ENCODE measurements around the gene MMP19. TPM values are rescaled to one million over a fixed set of nuclear protein-coding genes. Genes with fewer than 3 reads are reported as not detected.
"Not testable (repeated sequence)": the region's sequence is repeated elsewhere in the genome, so short reads cannot be mapped to it uniquely, and the experiment has no call there.

The MMP19 gene
- total RNA-seq, 3 donors from 2014 or later (not counting 1 experiment from before 2014, with no cell fraction given) = 0.45 to 0.88 TPM; not detected in 1

- DNase-seq = no peak
- H3K27me3 ChIP-seq (ENCODE audit: control insufficient read depth, insufficient read depth, low read length) = no peaks in the 10 kb centered on the region
- intact Hi-C loops (cut with micrococcal nuclease) = no loop called here
- H3K4me1 ChIP-seq (ENCODE audit: control insufficient read depth, insufficient read depth, low read length) = no peaks in the 10 kb centered on the region
- no peak for ATAC-seq
- Mint-ChIP-seq H3K27ac (no peak overlapping the region), H3K4me3 (no peak overlapping the region), H3K27me3 (ENCODE audit: low read depth in 2 of 2) (peaks cover 0 to 3% of the 10 kb centered on the region in 2 donors), H3K9me3 (no peaks in the 10 kb centered on the region), H3K36me3 (no peaks in the 10 kb centered on the region), H3K4me1 (peaks cover 0 to 4% of the 10 kb centered on the region in 2 donors)
- H3K4me3 ChIP-seq (ENCODE audit: low read length) = no peak overlapping the region
- 93% methylated on average over 10 of the region's 11 CpGs for WGBS (ENCODE audit: insufficient coverage)
- H3K9me3 ChIP-seq (ENCODE audit: control insufficient read depth, insufficient read depth, low read length) = no peaks in the 10 kb centered on the region
- no peak for TF ChIP-seq CTCF (IDR thresholded peaks at IDR 0.05)
- no peaks in the 10 kb centered on the region for H3K36me3 ChIP-seq (ENCODE audit: control insufficient read depth, insufficient read depth, low read length)
- no peak overlapping the region for H3K27ac ChIP-seq (ENCODE audit: low read length)
Measured at GRCh38 chr12:55839345-55840140, 3.2 kb downstream of the MMP19 start.

GRCh38 chr12:55838361-55838760 lies 4.4 kb downstream of the MMP19 start:
- peaks cover 0 to 3% of the 10 kb centered on the region in 2 donors for H3K27me3 Mint-ChIP-seq (ENCODE audit: low read depth in 2 of 2)
- H3K27me3 ChIP-seq (ENCODE audit: control insufficient read depth, insufficient read depth, low read length) = no peaks in the 10 kb centered on the region
- H3K27ac Mint-ChIP-seq = no peak overlapping the region

GRCh38 chr12:55834400-55834799 lies 8.3 kb downstream of the MMP19 start:
- H3K27ac ChIP-seq (ENCODE audit: low read length); intact Hi-C loops (cut with micrococcal nuclease); H3K27ac Mint-ChIP-seq; H3K27me3 Mint-ChIP-seq (ENCODE audit: low read depth in 2 of 2); H3K36me3 Mint-ChIP-seq; DNase-seq; ATAC-seq; H3K27me3 ChIP-seq (ENCODE audit: control insufficient read depth, insufficient read depth, low read length); H3K9me3 Mint-ChIP-seq; H3K36me3 ChIP-seq (ENCODE audit: control insufficient read depth, insufficient read depth, low read length); H3K4me3 Mint-ChIP-seq; H3K4me3 ChIP-seq (ENCODE audit: low read length); H3K9me3 ChIP-seq (ENCODE audit: control insufficient read depth, insufficient read depth, low read length): not testable (repeated sequence)
- H3K4me1 ChIP-seq (ENCODE audit: control insufficient read depth, insufficient read depth, low read length) = peaks cover 18% of the 10 kb centered on the region
- H3K4me1 Mint-ChIP-seq = peaks cover 24 to 37% of the 10 kb centered on the region in 2 donors
- 97% methylated on average over 5 of the region's 6 CpGs for WGBS (ENCODE audit: insufficient coverage)

More at GRCh38 chr12:55838361-55838760, 4.4 kb downstream of the MMP19 start:
- no peaks in the 10 kb centered on the region for H3K36me3 ChIP-seq (ENCODE audit: control insufficient read depth, insufficient read depth, low read length)
- 92% methylated on average over 3 of the region's 3 CpGs for WGBS (ENCODE audit: insufficient coverage)
- H3K4me1 Mint-ChIP-seq = peaks cover 0 to 7% of the 10 kb centered on the region in 2 donors
- no peak overlapping the region for H3K4me3 Mint-ChIP-seq
- no peak overlapping the region for H3K27ac ChIP-seq (ENCODE audit: low read length)
- intact Hi-C loops (cut with micrococcal nuclease) = no loop called here
- H3K9me3 ChIP-seq (ENCODE audit: control insufficient read depth, insufficient read depth, low read length) = no peaks in the 10 kb centered on the region
- H3K9me3 Mint-ChIP-seq = no peaks in the 10 kb centered on the region
- no peak for DNase-seq
- no peak for ATAC-seq
- no peaks in the 10 kb centered on the region for H3K36me3 Mint-ChIP-seq
- H3K4me1 ChIP-seq (ENCODE audit: control insufficient read depth, insufficient read depth, low read length) = no peaks in the 10 kb centered on the region
- TF ChIP-seq CTCF (IDR thresholded peaks at IDR 0.05) = no peak
- H3K4me3 ChIP-seq (ENCODE audit: low read length) = no peak overlapping the region

GRCh38 chr12:55833056-55833455 lies 9.7 kb downstream of the MMP19 start:
- Mint-ChIP-seq H3K27me3 (ENCODE audit: low read depth in 2 of 2) (no peaks in the 10 kb centered on the region), H3K4me1 (peaks cover 29 to 43% of the 10 kb centered on the region in 2 donors), H3K9me3 (no peaks in the 10 kb centered on the region), H3K27ac (no peak overlapping the region), H3K36me3 (no peaks in the 10 kb centered on the region), H3K4me3 (no peak overlapping the region)
- TF ChIP-seq CTCF (IDR thresholded peaks at IDR 0.05) = no peak
- Histone ChIP-seq H3K4me1 (ENCODE audit: control insufficient read depth, insufficient read depth, low read length) (peaks cover 29% of the 10 kb centered on the region), H3K27me3 (ENCODE audit: control insufficient read depth, insufficient read depth, low read length) (no peaks in the 10 kb centered on the region), H3K4me3 (ENCODE audit: low read length) (no peak overlapping the region), H3K27ac (ENCODE audit: low read length) (no peak overlapping the region), H3K36me3 (ENCODE audit: control insufficient read depth, insufficient read depth, low read length) (no peaks in the 10 kb centered on the region), H3K9me3 (ENCODE audit: control insufficient read depth, insufficient read depth, low read length) (no peaks in the 10 kb centered on the region)
- no peak for ATAC-seq
- no peak for DNase-seq
- 85% methylated on average over 10 of the region's 10 CpGs for WGBS (ENCODE audit: insufficient coverage)
- intact Hi-C loops (cut with micrococcal nuclease) = no loop called here

All from natural killer cell (primary cell).